ENCODE data around the gene LAIR2.

Gene LAIR2

GRCh38 chr19:54475706-54476105, 26.9 kb upstream of the LAIR2 start:
- no peak overlapping the region for H2AFZ ChIP-seq (ENCODE audit: insufficient read depth, low read length, poor library complexity)
- no peaks in the 10 kb centered on the region for H3K79me2 ChIP-seq (ENCODE audit: control insufficient read depth, insufficient read depth, low read length, poor library complexity)
- no peak overlapping the region for H3K4me2 ChIP-seq (ENCODE audit: low read length)
- no peak overlapping the region for H3K14ac ChIP-seq (ENCODE audit: low read length)
- peaks cover 12 to 18% of the 10 kb centered on the region in 2 experiments for H3K4me1 ChIP-seq (ENCODE audit: control insufficient read depth in 1 of 2, insufficient read depth in 2 of 2, low read length in 2 of 2)
- H3K18ac ChIP-seq (ENCODE audit: low read length), result no peak overlapping the region
- H2AK5ac ChIP-seq (ENCODE audit: low read length), result no peak overlapping the region
- DNase-seq, result no peak
- H2BK120ac ChIP-seq (ENCODE audit: insufficient read depth, low read length, poor library complexity), result no peak overlapping the region
- H3K79me1 ChIP-seq (ENCODE audit: low read length), result peaks cover 5% of the 10 kb centered on the region
- no peak overlapping the region for H3K4me3 ChIP-seq (ENCODE audit: low read depth, low read length)
- H3K27ac ChIP-seq (ENCODE audit: low read depth, low read length), result no peak overlapping the region
- no peak overlapping the region for H2BK12ac ChIP-seq (ENCODE audit: low read length)
- no peaks in the 10 kb centered on the region for H3K9me3 ChIP-seq (ENCODE audit: insufficient read depth, low read depth, low read length)
- no peak overlapping the region for H4K12ac ChIP-seq (ENCODE audit: low read depth, low read length)
- no peak overlapping the region for H3K23ac ChIP-seq (ENCODE audit: low read length)
- H4K8ac ChIP-seq (ENCODE audit: low read depth, low read length), result no peak overlapping the region
- H4K91ac ChIP-seq (ENCODE audit: low read depth, low read length), result no peak overlapping the region
- no peak overlapping the region for H3K4ac ChIP-seq (ENCODE audit: low read depth, low read length)
- H2BK5ac ChIP-seq (ENCODE audit: low read depth, low read length, poor library complexity), result no peak overlapping the region
- no CpG with 5 or more reads among the region's 11 CpGs for WGBS (ENCODE audit: extremely low coverage, insufficient coverage, insufficient read length)
- no peak overlapping the region for H3K9ac ChIP-seq (ENCODE audit: low read length)
- peaks cover 7% of the 10 kb centered on the region for H3K27me3 ChIP-seq (ENCODE audit: insufficient read depth, low read length)
- no peaks in the 10 kb centered on the region for H3K36me3 ChIP-seq (ENCODE audit: control insufficient read depth in 1 of 2, insufficient read depth in 2 of 2, low read length in 2 of 2)

GRCh38 chr19:54477650-54478049, 25.0 kb upstream of the LAIR2 start:
- Histone ChIP-seq H2AK5ac (ENCODE audit: low read length) (no peak overlapping the region), H2BK12ac (ENCODE audit: low read length) (no peak overlapping the region), H3K9me3 (ENCODE audit: insufficient read depth, low read depth, low read length) (no peaks in the 10 kb centered on the region), H3K36me3 (ENCODE audit: control insufficient read depth in 1 of 2, insufficient read depth in 2 of 2, low read length in 2 of 2) (no peaks in the 10 kb centered on the region), H4K12ac (ENCODE audit: low read depth, low read length) (no peak overlapping the region), H3K4me1 (ENCODE audit: control insufficient read depth in 1 of 2, insufficient read depth in 2 of 2, low read length in 2 of 2) (peaks cover 4 to 11% of the 10 kb centered on the region in 2 experiments), H3K4ac (ENCODE audit: low read depth, low read length) (no peak overlapping the region), H3K27me3 (ENCODE audit: insufficient read depth, low read length) (no peaks in the 10 kb centered on the region), H3K4me3 (ENCODE audit: low read depth, low read length) (no peak overlapping the region), H3K79me2 (ENCODE audit: control insufficient read depth, insufficient read depth, low read length, poor library complexity) (no peaks in the 10 kb centered on the region), H3K9ac (ENCODE audit: low read length) (no peak overlapping the region), H3K79me1 (ENCODE audit: low read length) (peaks cover 5% of the 10 kb centered on the region), H4K91ac (ENCODE audit: low read depth, low read length) (no peak overlapping the region), H3K14ac (ENCODE audit: low read length) (no peak overlapping the region), H3K27ac (ENCODE audit: low read depth, low read length) (no peak overlapping the region), H3K18ac (ENCODE audit: low read length) (no peak overlapping the region), H4K8ac (ENCODE audit: low read depth, low read length) (no peak overlapping the region), H2AFZ (ENCODE audit: insufficient read depth, low read length, poor library complexity) (no peak overlapping the region), H2BK5ac (ENCODE audit: low read depth, low read length, poor library complexity) (no peak overlapping the region), H3K23ac (ENCODE audit: low read length) (no peak overlapping the region), H2BK120ac (ENCODE audit: insufficient read depth, low read length, poor library complexity) (no peak overlapping the region), H3K4me2 (ENCODE audit: low read length) (no peak overlapping the region)
- no peak for DNase-seq
- WGBS (ENCODE audit: extremely low coverage, insufficient coverage, insufficient read length), result no CpG with 5 or more reads among the region's 3 CpGs

- Histone ChIP-seq H3K4ac (ENCODE audit: low read depth, low read length) (no peak overlapping the region), H3K27me3 (ENCODE audit: insufficient read depth, low read length) (no peaks in the 10 kb centered on the region), H3K79me2 (ENCODE audit: control insufficient read depth, insufficient read depth, low read length, poor library complexity) (no peaks in the 10 kb centered on the region), H4K91ac (ENCODE audit: low read depth, low read length) (no peak overlapping the region), H3K23ac (ENCODE audit: low read length) (no peak overlapping the region), H3K36me3 (ENCODE audit: control insufficient read depth in 1 of 2, insufficient read depth in 2 of 2, low read length in 2 of 2) (no peaks in the 10 kb centered on the region), H3K9ac (ENCODE audit: low read length) (no peak overlapping the region), H4K12ac (ENCODE audit: low read depth, low read length) (no peak overlapping the region), H3K4me3 (ENCODE audit: low read depth, low read length) (no peak overlapping the region), H3K18ac (ENCODE audit: low read length) (no peak overlapping the region), H3K4me1 (ENCODE audit: control insufficient read depth in 1 of 2, insufficient read depth in 2 of 2, low read length in 2 of 2) (peaks cover 0 to 3% of the 10 kb centered on the region in 2 experiments), H4K8ac (ENCODE audit: low read depth, low read length) (no peak overlapping the region), H2BK120ac (ENCODE audit: insufficient read depth, low read length, poor library complexity) (no peak overlapping the region), H2BK12ac (ENCODE audit: low read length) (no peak overlapping the region), H3K14ac (ENCODE audit: low read length) (no peak overlapping the region), H2BK5ac (ENCODE audit: low read depth, low read length, poor library complexity) (no peak overlapping the region), H2AK5ac (ENCODE audit: low read length) (no peak overlapping the region), H3K9me3 (ENCODE audit: insufficient read depth, low read depth, low read length) (no peaks in the 10 kb centered on the region), H3K4me2 (ENCODE audit: low read length) (no peak overlapping the region), H3K79me1 (ENCODE audit: low read length) (no peaks in the 10 kb centered on the region), H3K27ac (ENCODE audit: low read depth, low read length) (no peak overlapping the region), H2AFZ (ENCODE audit: insufficient read depth, low read length, poor library complexity) (no peak overlapping the region)
- peak in 1 of 2 donors; percentile 78 for DNase-seq
- WGBS (ENCODE audit: extremely low coverage, insufficient coverage, insufficient read length), result no CpG with 5 or more reads among the region's 10 CpGs
Measured at GRCh38 chr19:54478677-54479266, 23.9 kb upstream of the LAIR2 start.

GRCh38 chr19:54480051-54480450, 22.6 kb upstream of the LAIR2 start:
- no peak for DNase-seq

More at GRCh38 chr19:54480051-54480450, 22.6 kb upstream of the LAIR2 start:
- Histone ChIP-seq H3K9me3 (ENCODE audit: insufficient read depth, low read depth, low read length) (peaks cover 4% of the 10 kb centered on the region), H4K12ac (ENCODE audit: low read depth, low read length) (no peak overlapping the region), H2AFZ (ENCODE audit: insufficient read depth, low read length, poor library complexity) (no peak overlapping the region), H2BK120ac (ENCODE audit: insufficient read depth, low read length, poor library complexity) (no peak overlapping the region), H3K4ac (ENCODE audit: low read depth, low read length) (no peak overlapping the region), H3K79me1 (ENCODE audit: low read length) (no peaks in the 10 kb centered on the region), H4K8ac (ENCODE audit: low read depth, low read length) (no peak overlapping the region), H4K91ac (ENCODE audit: low read depth, low read length) (no peak overlapping the region), H3K79me2 (ENCODE audit: control insufficient read depth, insufficient read depth, low read length, poor library complexity) (no peaks in the 10 kb centered on the region), H3K23ac (ENCODE audit: low read length) (no peak overlapping the region), H3K18ac (ENCODE audit: low read length) (no peak overlapping the region), H3K14ac (ENCODE audit: low read length) (no peak overlapping the region), H3K4me2 (ENCODE audit: low read length) (no peak overlapping the region), H3K4me1 (ENCODE audit: control insufficient read depth in 1 of 2, insufficient read depth in 2 of 2, low read length in 2 of 2) (no peaks in the 10 kb centered on the region), H3K4me3 (ENCODE audit: low read depth, low read length) (no peak overlapping the region), H3K27me3 (ENCODE audit: insufficient read depth, low read length) (no peaks in the 10 kb centered on the region), H2BK5ac (ENCODE audit: low read depth, low read length, poor library complexity) (no peak overlapping the region), H3K36me3 (ENCODE audit: control insufficient read depth in 1 of 2, insufficient read depth in 2 of 2, low read length in 2 of 2) (no peaks in the 10 kb centered on the region), H2AK5ac (ENCODE audit: low read length) (no peak overlapping the region), H3K27ac (ENCODE audit: low read depth, low read length) (no peak overlapping the region), H3K9ac (ENCODE audit: low read length) (no peak overlapping the region), H2BK12ac (ENCODE audit: low read length) (no peak overlapping the region)
- 100% methylated on average over 1 of the region's 2 CpGs for WGBS (ENCODE audit: extremely low coverage, insufficient coverage, insufficient read length)
